ENCODE data around the gene RASSF3. TPM values are rescaled to one million over a fixed set of nuclear protein-coding genes. Genes with fewer than 3 reads are reported as not detected.

The RASSF3 gene
- total and polyA plus RNA-seq, 10 of the 15 experiments (the other 5 are each of a cell fraction or from before 2014, with no cell fraction given): 6.9 to 62.4 (median 30.3) TPM

DNA sequence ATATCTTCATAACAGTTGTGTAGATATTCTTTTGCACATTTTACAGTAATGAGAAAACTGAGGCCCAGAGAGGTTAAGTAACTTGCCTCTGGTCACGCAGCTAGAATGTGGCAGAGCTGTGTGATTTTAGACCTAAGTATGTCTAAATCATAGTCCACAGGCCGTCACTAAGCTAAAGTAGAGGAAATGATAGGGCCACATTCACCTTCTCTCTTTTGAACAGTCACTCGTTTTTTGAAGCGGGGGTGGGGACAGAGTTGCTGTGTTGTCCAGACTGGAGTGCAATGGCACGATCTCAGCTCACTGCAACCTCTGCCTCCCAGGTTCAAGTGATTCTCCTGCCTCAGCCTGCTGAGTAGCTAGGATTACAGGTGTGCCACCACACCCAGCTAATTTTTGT is 68.5 kb downstream of the RASSF3 start:
- in situ Hi-C loops (cut with MboI) (no loop called here), intact Hi-C loops (cut with micrococcal nuclease; ENCODE audit: unreplicated experiment) (no loop called here)
- ChIA-PET SMC1A (ENCODE audit: uncharacterized antibody, unreplicated experiment) (interaction anchor here (0.7 to 5.5 kb wide), 5 partner anchors 11 to 58 kb away, joined by 3 to 41 read pairs (median 5); no protein-coding TSS in a partner anchor), RAD21 (ENCODE audit: unreplicated experiment) (interaction anchor here (0.8 to 2.0 kb wide), 4 partner anchors 9 to 128 kb away, joined by 3 to 5 read pairs (median 4); no protein-coding TSS in a partner anchor), POLR2A (no interaction called here), CTCF (interaction anchor here (0.7 to 7.7 kb wide), 6 partner anchors 11 to 189 kb away, joined by 3 to 48 read pairs (median 4); no protein-coding TSS in a partner anchor)
- Histone ChIP-seq H2AFZ (ENCODE audit: control insufficient read depth, low read depth, low read length) (no peak overlapping the region), H4K20me1 (ENCODE audit: control insufficient read depth, insufficient read depth) (no peaks in the 10 kb centered on the region; the same call in 1 of the 2 replicates), H3K4me3 (no peak overlapping the region), H3K27me3 (replicated peaks in 1 of 2; ENCODE audit: control insufficient read depth in 2 of 2, insufficient read depth in 2 of 2, low read length in 1 of 2) (no peaks in the 10 kb centered on the region), H3K79me2 (ENCODE audit: control insufficient read depth, insufficient read depth, low read length) (peaks cover 83% of the 10 kb centered on the region), H3K9me3 (replicated peaks; ENCODE audit: control insufficient read depth, insufficient read depth, low read length) (no peaks in the 10 kb centered on the region), H3K4me2 (ENCODE audit: control insufficient read depth, insufficient read depth) (no peak overlapping the region; the same call in 1 of the 2 replicates), H3K27ac (ENCODE audit: control insufficient read depth, insufficient read depth) (no peak overlapping the region), H3K36me3 (ENCODE audit: control insufficient read depth in 2 of 2, insufficient read depth in 2 of 2, low read length in 1 of 2) (0 out of 4 replicates have a peak, but pooled peaks cover 0 to 3% of the 10 kb centered on the region in 2 experiments), H3K9ac (ENCODE audit: control insufficient read depth, insufficient read depth, low read length) (no peak overlapping the region), H3K4me1 (ENCODE audit: control insufficient read depth, insufficient read depth, low read length) (peaks cover 60% of the 10 kb centered on the region)
- FAIRE-seq (no peak), ATAC-seq (no peak), DNase-seq (ENCODE audit: low read depth, low spot score) (no peak)
- no TSS peak for BruUV-seq (replicated peaks)
- TF ChIP-seq, protein P1, sequence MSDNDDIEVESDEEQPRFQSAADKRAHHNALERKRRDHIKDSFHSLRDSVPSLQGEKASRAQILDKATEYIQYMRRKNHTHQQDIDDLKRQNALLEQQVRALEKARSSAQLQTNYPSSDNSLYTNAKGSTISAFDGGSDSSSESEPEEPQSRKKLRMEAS (IDR thresholded peaks at IDR 0.05; ENCODE audit: low read depth, low read length): no peak
- no peak for TF ChIP-seq SUPT20H (IDR thresholded peaks at IDR 0.05; ENCODE audit: borderline replicate concordance, control insufficient read depth, low read depth, low read length)
- TF ChIP-seq ZSCAN29 (IDR thresholded peaks at IDR 0.05): no peak
- no peak for TF ChIP-seq KDM1A (IDR thresholded peaks at IDR 0.05; ENCODE audit: borderline replicate concordance)
- no peak for TF ChIP-seq FOS (IDR thresholded peaks at IDR 0.05; ENCODE audit: borderline replicate concordance, extremely low read depth, insufficient read length)
- TF ChIP-seq NFIC (IDR thresholded peaks at IDR 0.05; ENCODE audit: low read depth, low read length): no peak
- no peak for TF ChIP-seq MXI1 (IDR thresholded peaks at IDR 0.05; ENCODE audit: low read depth, low read length)
- 61% methylated on average over 5 of the region's 5 CpGs for WGBS (ENCODE audit: insufficient coverage, insufficient replicate concordance, low lambda C conversion rate, missing lambda C conversion rate)
